ENCODE data around the gene HIGD1A.

HIGD1A gene

GRCh38 chr3:42733501-42734262 is 70.6 kb downstream of the HIGD1A start:
- no peak for FAIRE-seq

Data from G401.6 (cell line).